PC-3 (cell line): ENCODE measurements around the gene KRT82.

ENCODE experiments used
- EZH2 ChIP-seq: fragments of 300-600 bp; sonication (generic); IDR thresholded peaks from one replicate; pipeline ENCODE4 v1.6.1; 2017; ENCODE audit warnings: antibody characterized with exemption, mild to moderate bottlenecking, low read length; ENCODE audit not compliant: unreplicated experiment
- EZH2phosphoT487 ChIP-seq: fragments of 300-600 bp; sonication (generic); IDR thresholded peaks from 2 replicates; pipeline ENCODE4 v1.6.1; 2018; ENCODE audit warnings: mild to moderate bottlenecking, antibody characterized with exemption, low read length, borderline replicate concordance
- TF ChIP-seq, protein P1 (sequence below): fragments of 300-600 bp; sonication (generic); conservative IDR thresholded peaks from 2 replicates; pipeline ENCODE4 v1.5.1; 2017; ENCODE audit warnings: antibody characterized with exemption, low read depth, mild to moderate bottlenecking, low read length

- TF ChIP-seq EZH2phosphoT487 (no peak), EZH2 (no peak)
- TF ChIP-seq, protein P1, sequence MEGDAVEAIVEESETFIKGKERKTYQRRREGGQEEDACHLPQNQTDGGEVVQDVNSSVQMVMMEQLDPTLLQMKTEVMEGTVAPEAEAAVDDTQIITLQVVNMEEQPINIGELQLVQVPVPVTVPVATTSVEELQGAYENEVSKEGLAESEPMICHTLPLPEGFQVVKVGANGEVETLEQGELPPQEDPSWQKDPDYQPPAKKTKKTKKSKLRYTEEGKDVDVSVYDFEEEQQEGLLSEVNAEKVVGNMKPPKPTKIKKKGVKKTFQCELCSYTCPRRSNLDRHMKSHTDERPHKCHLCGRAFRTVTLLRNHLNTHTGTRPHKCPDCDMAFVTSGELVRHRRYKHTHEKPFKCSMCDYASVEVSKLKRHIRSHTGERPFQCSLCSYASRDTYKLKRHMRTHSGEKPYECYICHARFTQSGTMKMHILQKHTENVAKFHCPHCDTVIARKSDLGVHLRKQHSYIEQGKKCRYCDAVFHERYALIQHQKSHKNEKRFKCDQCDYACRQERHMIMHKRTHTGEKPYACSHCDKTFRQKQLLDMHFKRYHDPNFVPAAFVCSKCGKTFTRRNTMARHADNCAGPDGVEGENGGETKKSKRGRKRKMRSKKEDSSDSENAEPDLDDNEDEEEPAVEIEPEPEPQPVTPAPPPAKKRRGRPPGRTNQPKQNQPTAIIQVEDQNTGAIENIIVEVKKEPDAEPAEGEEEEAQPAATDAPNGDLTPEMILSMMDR, result no peak
Observed at GRCh38 chr12:52436000-52436827, 30.1 kb upstream of the KRT82 start.
